PC-3 (cell line): ENCODE data around the gene NEK4. TPM values are rescaled to one million over a fixed set of nuclear protein-coding genes. Genes with fewer than 3 reads are reported as not detected.

Experiments used
- ATAC-seq: fragments of 200-7000 bp; cut with Tn5 transposase; 2 replicates; pipeline ENCODE4 v1.9.1; 2020; ENCODE audit warnings: mild to moderate bottlenecking, moderate library complexity
- BruUV-seq: library from RNA; stranded (reverse); fragments of 400-500 nt; replicated peaks from 2 replicates; lab custom pipeline; 2021; lab: Mats Ljungman, UMichigan
- CTCF ChIA-PET: fragments of 300-600 bp; sonication (Branson Sonifier 250); formaldehyde crosslinking; loops from one replicate; lab custom pipeline; 2022; ENCODE audit warnings: antibody characterized with exemption; lab: Charles Lee
- POLR2A ChIA-PET: fragments of 300-600 bp; sonication (Branson Sonifier 250); formaldehyde crosslinking; loops from one replicate; lab custom pipeline; 2022; ENCODE audit warnings: antibody characterized with exemption; ENCODE audit not compliant: unreplicated experiment; lab: Charles Lee
- DNase-seq: peaks from one replicate; pipeline ENCODE4 v3.0.0-alpha.2; 2015
- H2AFZ ChIP-seq: fragments of 300-600 bp; sonication (generic); 2 replicates; pipeline ENCODE4 v1.6.0; 2016; ENCODE audit warnings: antibody characterized with exemption, low read length
- H3F3A ChIP-seq: fragments of 300-600 bp; sonication (generic); one replicate; pipeline ENCODE4 v1.6.0; 2017; ENCODE audit warnings: antibody characterized with exemption, low read length, control low read depth, mild to moderate bottlenecking; ENCODE audit not compliant: unreplicated experiment
- H3K27ac ChIP-seq: fragments of 300-600 bp; sonication (generic); 2 replicates; pipeline ENCODE4 v1.5.1; 2016; ENCODE audit warnings: mild to moderate bottlenecking, low read length
- H3K27me3 ChIP-seq: fragments of 300-600 bp; sonication (generic); 2 replicates; pipeline ENCODE4 v1.6.1; 2016; ENCODE audit warnings: low read length, mixed read lengths
- H3K36me3 ChIP-seq: fragments of 300-600 bp; sonication (generic); 2 replicates; pipeline ENCODE4 v1.6.1; 2016; ENCODE audit warnings: low read depth, mixed run types, low read length, mixed read lengths
- H3K4me1 ChIP-seq: fragments of 300-600 bp; sonication (generic); 2 replicates; pipeline ENCODE4 v1.5.1; 2016; ENCODE audit warnings: low read length; ENCODE audit not compliant: insufficient read depth
- H3K4me2 ChIP-seq: fragments of 300-600 bp; sonication (generic); 2 replicates; pipeline ENCODE4 v1.6.0; 2016; ENCODE audit warnings: low read length
- H3K4me3 ChIP-seq: fragments of 300-600 bp; sonication (generic); 2 replicates; pipeline ENCODE4 v1.5.1; 2016; ENCODE audit warnings: mild to moderate bottlenecking, low read length, mixed read lengths
- H3K79me2 ChIP-seq: fragments of 300-600 bp; sonication (generic); 2 replicates; pipeline ENCODE4 v1.6.1; 2017; ENCODE audit warnings: low read length, mixed read lengths
- H3K9ac ChIP-seq: fragments of 300-600 bp; sonication (generic); 2 replicates; pipeline ENCODE4 v1.6.0; 2016; ENCODE audit warnings: mild to moderate bottlenecking, low read length
- H3K9me2 ChIP-seq: fragments of 300-600 bp; sonication (generic); replicated peaks from 2 replicates; pipeline ENCODE4 v1.6.1; 2016; ENCODE audit warnings: mixed run types, low read length, mixed read lengths
- H3K9me3 ChIP-seq: fragments of 300-600 bp; sonication (generic); 2 replicates; pipeline ENCODE4 v1.6.1; 2016; ENCODE audit warnings: low read length, mixed read lengths
- H4K20me1 ChIP-seq: fragments of 300-600 bp; sonication (generic); 2 replicates; pipeline ENCODE4 v1.6.1; 2016; ENCODE audit warnings: low read length, mixed read lengths
- EZH2 ChIP-seq: fragments of 300-600 bp; sonication (generic); IDR thresholded peaks from one replicate; pipeline ENCODE4 v1.6.1; 2017; ENCODE audit warnings: antibody characterized with exemption, mild to moderate bottlenecking, low read length; ENCODE audit not compliant: unreplicated experiment
- EZH2phosphoT487 ChIP-seq: fragments of 300-600 bp; sonication (generic); IDR thresholded peaks from 2 replicates; pipeline ENCODE4 v1.6.1; 2018; ENCODE audit warnings: mild to moderate bottlenecking, antibody characterized with exemption, low read length, borderline replicate concordance
- intact Hi-C: fragments of 100-400 bp; cut with micrococcal nuclease; formaldehyde crosslinking; loops from 2 replicates; pipeline ENCODE4 v1.9.0; 2023
- total RNA-seq: library from RNA; depleted of rRNA; stranded (reverse); fragments of >200 nt; gene quantifications from 2 replicates; pipeline ENCODE4 v1.2.3, GENCODE V29; 2014
- TF ChIP-seq, protein P1 (sequence below): fragments of 300-600 bp; sonication (generic); conservative IDR thresholded peaks from 2 replicates; pipeline ENCODE4 v1.5.1; 2017; ENCODE audit warnings: antibody characterized with exemption, low read depth, mild to moderate bottlenecking, low read length

The NEK4 gene
- total RNA-seq, 1 experiment from 2014 or later = 33.6 TPM

DNA sequence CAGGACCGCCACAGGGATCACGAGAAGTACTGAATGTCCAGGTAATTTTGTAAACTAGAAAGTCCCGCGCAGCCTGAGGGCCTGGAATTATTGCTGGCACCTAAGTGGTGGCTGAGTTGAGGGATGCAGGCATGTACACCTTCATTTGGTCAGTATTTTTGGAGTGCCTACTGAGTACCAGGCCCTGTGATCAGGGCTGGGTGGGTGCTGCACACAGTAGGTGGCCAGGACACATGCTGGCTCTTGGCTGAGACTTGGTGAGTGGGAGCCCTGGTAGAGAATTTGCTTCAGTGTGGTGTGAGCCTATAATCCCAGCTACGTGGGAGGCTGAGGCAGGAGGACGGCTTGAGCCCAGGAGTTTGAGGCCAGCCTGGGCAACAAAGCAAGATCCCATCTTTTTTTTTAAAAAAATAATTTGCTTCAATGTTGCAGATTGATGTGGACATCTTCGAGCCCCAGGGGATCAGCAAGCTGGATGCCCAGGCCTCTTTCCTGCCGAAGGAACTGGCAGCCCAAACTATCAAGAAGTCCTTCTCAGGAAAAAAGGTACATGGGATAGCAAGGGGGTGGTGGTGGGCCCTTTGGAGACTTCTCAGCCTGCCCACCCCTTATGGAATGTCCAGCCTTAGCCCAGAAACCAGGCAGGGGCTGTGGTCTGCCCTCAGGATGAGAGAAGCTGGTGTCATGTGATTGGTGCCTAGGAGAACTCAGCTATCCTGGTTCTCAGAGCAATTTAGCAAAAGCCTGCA is 9.3 kb upstream of the NEK4 start:
- no peaks in the 10 kb centered on the region for H3K79me2 ChIP-seq
- no peaks in the 10 kb centered on the region for H3F3A ChIP-seq
- H3K9me2 ChIP-seq = no peaks in the 10 kb centered on the region
- no peak for TF ChIP-seq EZH2
- ATAC-seq (no peak), DNase-seq (no peak)
- intact Hi-C loops = loop anchor here (10.0 kb wide), 1 partner anchor 285 kb away; no protein-coding TSS in a partner anchor
- no peak overlapping the region for H3K27ac ChIP-seq
- H3K4me3 ChIP-seq = no peak overlapping the region
- peaks cover 26% of the 10 kb centered on the region for H3K27me3 ChIP-seq
- BruUV-seq = no TSS peak
- no peak overlapping the region for H3K4me2 ChIP-seq
- H2AFZ ChIP-seq = no peak overlapping the region
- H3K36me3 ChIP-seq = no peaks in the 10 kb centered on the region
- POLR2A ChIA-PET = no interaction called here
- no peaks in the 10 kb centered on the region for H4K20me1 ChIP-seq
- H3K9ac ChIP-seq = no peak overlapping the region
- no peaks in the 10 kb centered on the region for H3K9me3 ChIP-seq
- no peaks in the 10 kb centered on the region for H3K4me1 ChIP-seq
- CTCF ChIA-PET = no interaction called here

DNA sequence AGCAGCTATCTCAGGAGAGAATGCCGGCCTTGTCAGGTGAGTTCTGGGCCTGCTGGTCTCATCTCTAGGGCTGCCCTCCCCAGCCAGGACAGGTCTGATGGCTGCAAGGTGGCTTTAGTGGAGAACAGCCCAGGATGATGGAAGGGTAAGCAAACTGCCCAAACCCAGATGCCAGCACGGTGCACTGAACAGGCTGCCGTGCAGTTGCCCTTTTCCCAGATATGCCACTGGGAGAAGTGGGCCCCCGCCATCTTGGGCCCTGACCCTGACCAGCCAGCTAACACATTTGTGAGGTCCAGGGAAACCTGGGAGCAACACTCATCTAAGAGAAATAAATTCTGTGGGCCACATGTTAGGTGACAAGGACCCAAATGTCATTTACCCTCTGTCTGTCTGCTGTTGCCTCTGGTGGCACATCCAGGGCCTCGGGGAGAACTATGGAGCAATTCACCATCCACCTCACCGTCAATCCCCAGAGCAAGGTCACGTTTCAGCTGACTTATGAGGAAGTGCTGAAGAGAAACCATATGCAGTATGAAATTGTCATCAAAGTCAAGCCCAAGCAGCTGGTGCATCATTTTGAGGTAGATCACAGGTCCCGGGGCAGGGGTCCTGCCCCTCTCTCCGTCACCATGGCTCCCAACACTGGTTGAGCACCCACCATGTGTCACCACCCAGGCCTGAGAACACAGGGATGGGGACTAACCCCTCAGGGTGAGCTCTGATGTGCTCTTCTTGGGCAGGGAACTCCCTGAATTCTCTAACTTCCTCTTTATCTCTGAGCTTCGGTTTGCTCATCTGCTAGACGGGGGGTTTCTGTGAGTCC is 8.5 kb upstream of the NEK4 start:
- no TSS peak for BruUV-seq
- POLR2A ChIA-PET = no interaction called here
- no peaks in the 10 kb centered on the region for H3K9me3 ChIP-seq

More for the DNA sequence above, 8.5 kb upstream of the NEK4 start:
- no peaks in the 10 kb centered on the region for H4K20me1 ChIP-seq
- no peak overlapping the region for H3K27ac ChIP-seq
- H2AFZ ChIP-seq = no peak overlapping the region
- no peak for DNase-seq
- H3K79me2 ChIP-seq = no peaks in the 10 kb centered on the region
- H3K4me2 ChIP-seq = no peak overlapping the region
- H3K4me3 ChIP-seq = no peak overlapping the region
- no peaks in the 10 kb centered on the region for H3K36me3 ChIP-seq
- H3K9me2 ChIP-seq = no peaks in the 10 kb centered on the region
- CTCF ChIA-PET = no interaction called here
- no peak overlapping the region for H3K9ac ChIP-seq
- no peak for ATAC-seq
- TF ChIP-seq EZH2 (no peak), EZH2phosphoT487 (no peak)
- TF ChIP-seq, protein P1, sequence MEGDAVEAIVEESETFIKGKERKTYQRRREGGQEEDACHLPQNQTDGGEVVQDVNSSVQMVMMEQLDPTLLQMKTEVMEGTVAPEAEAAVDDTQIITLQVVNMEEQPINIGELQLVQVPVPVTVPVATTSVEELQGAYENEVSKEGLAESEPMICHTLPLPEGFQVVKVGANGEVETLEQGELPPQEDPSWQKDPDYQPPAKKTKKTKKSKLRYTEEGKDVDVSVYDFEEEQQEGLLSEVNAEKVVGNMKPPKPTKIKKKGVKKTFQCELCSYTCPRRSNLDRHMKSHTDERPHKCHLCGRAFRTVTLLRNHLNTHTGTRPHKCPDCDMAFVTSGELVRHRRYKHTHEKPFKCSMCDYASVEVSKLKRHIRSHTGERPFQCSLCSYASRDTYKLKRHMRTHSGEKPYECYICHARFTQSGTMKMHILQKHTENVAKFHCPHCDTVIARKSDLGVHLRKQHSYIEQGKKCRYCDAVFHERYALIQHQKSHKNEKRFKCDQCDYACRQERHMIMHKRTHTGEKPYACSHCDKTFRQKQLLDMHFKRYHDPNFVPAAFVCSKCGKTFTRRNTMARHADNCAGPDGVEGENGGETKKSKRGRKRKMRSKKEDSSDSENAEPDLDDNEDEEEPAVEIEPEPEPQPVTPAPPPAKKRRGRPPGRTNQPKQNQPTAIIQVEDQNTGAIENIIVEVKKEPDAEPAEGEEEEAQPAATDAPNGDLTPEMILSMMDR = no peak
- H3K27me3 ChIP-seq = peaks cover 26% of the 10 kb centered on the region
- intact Hi-C loops = loop anchor here (10.0 kb wide), 1 partner anchor 286 kb away; no protein-coding TSS in a partner anchor
- H3K4me1 ChIP-seq = no peaks in the 10 kb centered on the region
- no peaks in the 10 kb centered on the region for H3F3A ChIP-seq
